NCI-H146 treated with DMSO at 0.1 percent for 48 hours (cell line): Measurements from ENCODE around the gene DCAF4.
"Not testable (repeated sequence)": the region's sequence is repeated elsewhere in the genome, so short reads cannot be mapped to it uniquely, and the experiment has no call there.

Experiments used
- DNase-seq: peaks from one replicate; lab custom pipeline; 2025; ENCODE audit not compliant: unreplicated experiment; lab: John Stamatoyannopoulos, UW

DCAF4 gene

DNA sequence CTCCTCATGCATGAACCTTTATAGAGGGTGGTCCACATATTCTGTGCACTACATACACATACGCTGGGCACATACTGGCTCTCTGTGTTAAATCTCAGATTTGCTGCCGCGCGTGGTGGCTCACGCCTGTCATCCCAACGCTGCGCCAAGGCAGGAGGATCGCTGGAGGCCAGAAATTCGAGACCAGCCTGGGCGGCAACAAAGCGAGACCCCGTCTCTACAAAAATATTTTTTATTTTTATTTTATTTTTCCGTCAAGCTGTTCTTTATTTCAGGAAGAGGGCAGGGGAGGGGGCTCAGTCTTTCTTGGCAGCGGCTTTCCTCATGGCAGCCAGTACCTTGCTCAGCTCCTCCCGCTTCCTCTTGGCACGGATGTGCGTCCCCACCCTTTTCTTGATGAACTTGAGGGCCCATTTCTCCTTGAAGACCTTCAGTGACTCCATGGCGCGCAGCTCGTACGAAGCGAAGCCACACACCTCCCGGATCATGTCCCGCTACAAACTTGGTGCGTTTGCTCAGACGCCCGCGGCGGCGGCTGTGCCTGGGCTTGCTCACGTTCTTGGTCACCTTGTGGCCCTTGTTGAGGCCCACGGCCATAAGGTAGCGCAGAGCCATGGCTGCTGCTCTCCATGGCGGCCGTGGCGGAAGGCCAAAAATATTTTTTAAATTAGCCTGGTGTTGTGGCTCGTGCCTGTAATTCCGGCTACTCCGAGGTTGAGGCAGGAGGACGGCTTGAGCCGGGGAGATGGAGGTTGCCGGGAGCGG is 3.2 kb downstream of the DCAF4 start:
- DNase-seq = no peak

DNA sequence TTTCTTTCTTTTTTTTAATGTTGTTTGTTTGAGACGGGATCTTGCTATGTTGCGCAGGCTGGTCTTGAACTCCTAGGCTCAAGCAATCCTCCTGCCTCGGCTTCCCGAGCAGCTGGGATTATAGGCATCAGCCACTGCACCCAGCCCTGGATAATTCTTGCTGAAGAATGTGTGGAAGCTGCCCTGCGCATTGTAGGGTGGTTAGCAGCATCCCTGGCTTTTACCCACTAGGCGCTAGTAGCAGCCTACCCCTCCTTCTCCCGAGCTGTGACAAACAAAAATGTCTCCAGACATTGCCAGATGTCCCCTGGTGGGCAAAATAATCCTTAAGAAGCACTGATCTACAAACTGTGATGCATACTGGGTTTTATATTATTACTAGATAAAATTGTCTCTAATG is 6.6 kb downstream of the DCAF4 start:
- no peak for DNase-seq

DNA sequence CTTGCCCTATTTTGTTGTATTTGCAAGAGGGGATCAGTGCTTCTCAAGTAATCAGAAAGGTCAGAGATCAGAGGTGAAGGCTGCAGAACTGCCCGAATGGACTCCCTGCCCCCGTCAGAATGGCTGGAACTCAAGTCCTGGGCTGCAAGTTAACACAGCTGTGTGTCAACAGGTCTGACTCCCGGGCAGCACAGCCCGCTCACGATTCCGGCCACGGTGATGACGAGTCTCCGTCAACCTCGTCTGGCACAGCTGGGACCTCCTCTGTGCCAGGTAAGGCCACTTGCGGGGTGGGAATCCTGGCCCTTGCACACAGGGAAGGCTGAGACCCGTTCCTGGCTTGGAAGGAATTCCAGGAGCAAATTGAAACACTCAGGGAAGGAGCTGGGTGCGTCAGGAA is 13.4 kb downstream of the DCAF4 start:
- DNase-seq = no peak

DNA sequence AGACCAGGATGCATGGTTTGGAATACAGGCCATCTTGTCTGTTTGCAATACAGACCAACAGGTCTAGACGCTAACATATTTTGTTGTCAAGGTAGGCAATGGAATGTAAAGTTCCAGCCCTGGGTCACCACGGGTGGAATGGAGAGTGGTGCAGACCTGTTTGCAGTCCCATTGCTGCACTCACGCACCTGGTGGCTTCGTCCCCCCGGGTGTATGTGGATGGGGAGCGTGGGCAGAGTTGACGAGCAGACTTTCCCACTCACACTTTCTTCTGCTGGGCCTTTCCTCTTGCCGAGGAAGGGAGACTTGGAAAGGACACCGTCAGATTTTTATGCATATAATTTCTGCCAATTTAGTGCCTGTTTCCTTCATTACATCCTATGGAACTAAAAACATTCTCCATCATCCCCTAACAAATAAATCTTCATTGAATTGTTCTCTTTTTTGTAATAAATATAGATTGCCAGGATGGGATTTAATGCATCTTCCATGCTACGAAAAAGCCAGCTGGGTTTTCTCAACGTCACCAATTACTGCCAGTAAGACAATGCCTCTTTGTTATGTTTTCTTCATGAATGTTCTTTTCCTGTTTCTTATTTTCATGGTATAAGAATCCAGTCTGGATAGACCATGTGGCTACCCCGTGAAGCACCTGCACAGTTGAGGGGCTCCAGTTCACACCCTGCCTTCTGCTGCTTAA is 15.2 kb downstream of the DCAF4 start:
- no peak for DNase-seq

DNA sequence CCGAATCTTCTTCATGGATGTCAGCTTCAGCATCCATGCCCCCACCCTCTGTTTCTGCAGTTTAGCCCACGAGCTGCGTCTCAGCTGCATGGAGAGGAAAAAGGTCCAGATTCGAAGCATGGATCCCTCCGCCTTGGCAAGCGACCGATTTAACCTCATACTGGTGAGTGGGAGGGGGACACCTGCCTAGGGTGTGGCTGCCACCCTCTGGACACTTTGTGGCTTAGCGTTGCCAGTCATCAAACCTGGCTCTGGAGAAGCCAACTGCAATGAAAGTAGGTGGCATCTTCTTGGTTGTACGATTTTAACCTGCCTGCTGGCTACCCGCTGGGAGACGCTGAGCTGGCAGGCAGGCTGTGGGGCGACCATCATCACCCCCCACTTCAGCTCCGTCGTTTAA is 16.7 kb downstream of the DCAF4 start:
- no peak for DNase-seq

DNA sequence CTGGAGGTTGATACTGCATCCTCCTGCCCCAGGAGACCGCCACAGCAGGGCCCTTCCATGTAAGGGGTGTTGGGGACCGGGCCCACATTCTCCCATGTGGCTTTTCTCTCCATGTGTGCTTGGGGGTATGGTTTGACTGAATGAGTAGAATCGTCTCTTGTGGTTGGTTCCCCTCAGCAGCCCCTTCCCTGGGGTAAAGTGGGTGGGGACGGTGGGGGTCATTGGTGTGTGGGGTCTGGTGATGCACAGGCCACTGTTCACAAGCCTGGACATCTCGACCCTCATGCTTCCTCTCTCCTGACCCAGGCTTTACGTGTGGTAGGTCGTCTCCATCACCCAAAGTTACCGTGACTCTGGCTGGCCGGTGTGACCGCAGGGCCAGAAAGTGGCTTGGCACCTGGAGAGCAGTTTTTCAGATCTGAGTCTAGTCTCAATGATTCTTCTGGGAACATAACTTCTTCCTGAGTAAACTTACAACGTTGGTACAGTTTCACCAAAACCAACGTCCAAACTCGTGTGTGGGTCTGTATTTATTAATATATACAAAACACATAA is 17.7 kb downstream of the DCAF4 start:
- DNase-seq = no peak

DNA sequence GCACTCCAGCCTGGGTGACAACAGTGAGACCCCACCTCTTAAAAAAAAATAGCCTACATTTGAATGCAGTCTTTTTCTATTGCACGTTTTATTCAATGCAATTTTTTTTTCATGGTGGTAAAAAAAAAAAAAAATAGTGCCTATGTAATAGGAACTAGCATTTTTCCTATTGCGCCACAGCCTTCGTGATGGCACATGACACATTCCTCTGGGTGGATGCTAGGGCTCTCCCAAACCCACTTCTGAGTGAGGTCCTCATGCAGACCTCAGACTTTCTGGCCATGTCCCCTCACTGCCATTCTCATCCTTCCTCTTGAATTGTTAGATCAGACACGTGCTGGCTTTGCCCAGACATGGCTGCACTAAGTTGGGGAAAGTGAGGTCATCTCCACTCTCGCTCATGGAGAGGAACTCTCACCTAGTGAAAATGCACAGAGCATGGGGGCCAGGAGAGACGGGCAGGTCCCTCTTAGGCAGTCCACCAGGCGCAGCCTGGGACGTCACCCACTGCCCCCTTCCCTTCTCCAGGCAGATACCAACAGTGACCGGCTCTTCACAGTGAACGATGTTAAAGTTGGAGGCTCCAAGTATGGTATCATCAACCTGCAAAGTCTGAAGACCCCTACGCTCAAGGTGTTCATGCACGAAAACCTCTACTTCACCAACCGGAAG is 19.2 kb downstream of the DCAF4 start:
- no peak for DNase-seq

DNA sequence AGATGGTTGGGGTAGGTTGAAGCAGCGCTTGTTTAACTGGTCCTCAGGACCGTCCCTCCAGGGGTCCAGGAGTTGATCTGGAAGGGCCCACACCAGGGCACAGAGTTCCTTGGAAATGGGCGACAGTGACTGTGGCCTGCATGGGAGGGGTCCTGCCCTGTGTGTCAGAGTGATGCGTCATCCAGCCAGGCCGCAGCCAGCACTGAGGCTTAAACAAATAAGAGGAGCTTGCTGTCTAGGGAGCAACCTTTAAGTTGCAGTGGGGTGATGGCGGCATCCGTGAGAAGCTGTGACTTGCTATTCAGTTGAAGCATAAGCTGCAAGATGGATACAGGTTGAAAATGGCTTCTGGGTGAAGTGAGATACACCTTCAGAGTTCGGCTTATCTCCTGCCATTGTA is 20.2 kb downstream of the DCAF4 start:
- no peak for DNase-seq

DNA sequence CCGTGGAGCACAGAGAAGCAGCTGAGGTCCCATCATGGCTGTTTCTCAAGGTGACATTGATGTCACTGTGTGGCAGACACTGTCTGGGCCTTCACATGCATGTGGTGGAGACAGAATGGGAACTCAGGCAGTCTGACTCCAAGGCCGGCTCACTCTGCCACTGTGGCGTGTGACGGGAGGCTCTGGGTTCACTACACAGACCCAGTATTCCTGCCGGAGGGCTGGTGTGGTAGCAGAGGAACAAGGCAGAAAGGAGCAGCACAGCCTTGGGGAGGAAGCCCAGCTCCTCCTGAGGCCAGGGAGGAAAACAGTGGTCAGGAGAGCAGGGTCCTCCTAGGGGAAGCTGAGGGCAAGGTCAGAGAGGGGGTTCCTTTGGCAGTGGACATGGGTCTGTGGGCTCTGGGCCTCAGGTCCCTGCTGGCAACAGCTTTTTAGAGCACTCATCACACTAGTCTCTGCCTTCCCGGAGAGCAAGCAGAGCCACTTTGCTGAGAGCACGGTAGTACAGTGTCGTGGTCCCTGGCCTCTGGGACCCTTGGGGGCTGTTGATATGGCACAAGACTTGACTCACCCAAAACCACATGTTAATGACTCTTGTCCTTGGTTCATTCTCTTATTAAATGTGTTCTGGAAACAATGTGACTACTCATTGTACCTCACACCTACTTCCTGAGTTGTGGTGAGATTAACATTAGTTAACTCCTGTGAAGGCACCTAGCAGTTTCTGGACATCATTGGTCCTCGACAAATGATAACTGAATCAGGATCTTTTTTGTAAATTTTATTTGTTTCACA is 21.3 kb downstream of the DCAF4 start:
- DNase-seq = no peak

DNA sequence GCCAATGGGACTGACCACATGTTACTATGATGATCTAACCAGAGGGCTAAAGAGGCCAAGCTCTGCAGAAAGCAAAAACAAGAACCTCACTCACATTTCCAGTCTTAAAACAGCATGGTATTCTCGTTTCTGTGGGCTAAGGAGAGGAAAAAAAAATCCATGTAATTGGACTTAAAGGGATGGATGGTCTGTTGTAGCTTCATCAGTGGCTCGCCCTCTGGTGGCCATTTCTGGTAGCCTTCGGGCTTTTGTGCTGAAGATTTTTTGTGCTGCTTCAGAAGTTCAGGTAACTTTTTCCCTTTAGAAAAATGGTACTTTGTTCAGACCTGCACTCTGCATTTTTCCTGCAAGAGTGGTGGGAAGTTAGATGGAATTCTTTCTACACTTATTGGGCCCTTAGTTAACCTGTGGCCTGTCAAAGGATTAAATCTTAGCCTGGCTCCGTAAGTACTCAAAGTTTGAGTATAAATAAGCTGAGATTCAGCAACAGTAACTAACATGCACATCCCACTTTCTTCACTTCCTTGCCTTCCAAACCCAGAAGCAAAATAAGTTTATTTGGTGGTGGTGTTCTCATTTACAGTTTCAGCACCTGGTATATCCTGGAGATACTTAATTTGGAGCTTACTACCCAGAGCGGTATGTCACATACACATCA is 22.3 kb downstream of the DCAF4 start:
- no peak for DNase-seq

DNA sequence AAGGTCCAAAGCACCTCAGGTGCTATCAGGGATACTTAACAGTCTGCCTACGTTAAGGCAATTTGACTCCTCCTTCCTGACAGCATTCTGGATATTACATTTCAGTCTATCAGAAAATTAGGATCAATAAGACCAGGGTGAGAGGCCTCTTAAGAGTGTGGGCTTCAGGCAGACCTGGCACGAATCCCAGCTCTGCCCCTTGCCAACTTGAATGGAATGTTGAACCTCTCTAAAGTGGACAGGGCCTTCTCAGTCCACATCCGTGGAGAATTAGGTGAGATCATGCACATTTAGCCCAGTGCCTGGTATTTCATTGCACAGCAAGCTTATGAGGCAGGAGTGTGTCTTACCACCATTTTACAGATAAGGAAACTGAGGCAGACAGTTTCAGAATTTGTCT is 25.9 kb downstream of the DCAF4 start:
- DNase-seq = no peak

DNA sequence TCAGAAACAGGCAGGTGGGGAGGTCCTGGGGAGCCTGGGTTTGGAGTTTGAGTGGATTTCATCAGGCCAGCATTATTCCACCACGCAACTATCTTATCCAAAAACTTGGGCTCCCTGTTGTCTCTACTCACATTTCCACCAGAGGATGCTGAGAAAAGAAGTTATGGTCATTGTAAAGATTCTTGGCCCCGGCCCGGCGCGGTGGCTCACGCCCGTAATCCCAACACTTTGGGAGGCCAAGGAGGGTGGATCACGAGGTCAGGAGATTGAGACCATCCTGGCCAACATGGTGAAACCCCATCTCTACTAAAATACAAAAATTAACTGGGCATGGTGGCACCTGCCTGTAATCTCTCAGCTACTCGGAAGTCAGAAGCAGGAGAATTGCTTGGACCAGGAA is 30.5 kb downstream of the DCAF4 start:
- not testable (repeated sequence) for DNase-seq

DNA sequence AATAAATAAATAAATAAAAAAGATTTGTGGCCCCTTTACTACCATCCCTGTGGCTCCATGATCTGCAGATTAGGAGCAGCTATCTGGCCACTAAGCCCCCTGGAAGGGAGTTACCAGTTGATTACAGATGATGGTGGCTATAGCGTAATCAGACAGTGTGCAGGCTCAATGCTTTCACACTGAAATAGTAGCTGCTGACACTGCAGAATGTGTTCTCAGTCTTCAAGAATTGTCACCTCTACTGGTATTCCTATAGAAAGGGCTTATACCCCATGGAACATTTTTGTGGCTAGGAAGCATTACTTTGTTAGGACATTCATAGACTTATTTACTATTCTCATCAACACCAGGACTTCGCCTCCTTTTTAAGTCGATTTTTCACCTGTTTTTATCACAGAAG is 30.9 kb downstream of the DCAF4 start:
- no peak for DNase-seq

DNA sequence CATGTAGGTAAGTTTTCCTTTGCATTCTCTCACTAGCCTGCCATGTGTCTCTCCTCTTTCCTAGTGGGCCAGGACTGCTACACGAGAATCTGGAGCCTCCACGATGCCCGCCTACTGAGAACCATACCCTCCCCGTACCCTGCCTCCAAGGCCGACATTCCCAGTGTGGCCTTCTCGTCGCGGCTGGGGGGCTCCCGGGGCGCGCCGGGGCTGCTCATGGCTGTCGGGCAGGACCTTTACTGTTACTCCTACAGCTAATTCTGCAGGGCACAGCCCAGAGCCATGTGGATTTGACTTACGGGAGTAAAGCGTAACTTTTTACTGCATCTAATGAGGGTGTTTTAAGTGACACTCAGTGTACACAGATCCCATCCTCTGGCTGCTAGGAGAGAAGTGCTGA is 32.3 kb downstream of the DCAF4 start:
- no peak for DNase-seq

DNA sequence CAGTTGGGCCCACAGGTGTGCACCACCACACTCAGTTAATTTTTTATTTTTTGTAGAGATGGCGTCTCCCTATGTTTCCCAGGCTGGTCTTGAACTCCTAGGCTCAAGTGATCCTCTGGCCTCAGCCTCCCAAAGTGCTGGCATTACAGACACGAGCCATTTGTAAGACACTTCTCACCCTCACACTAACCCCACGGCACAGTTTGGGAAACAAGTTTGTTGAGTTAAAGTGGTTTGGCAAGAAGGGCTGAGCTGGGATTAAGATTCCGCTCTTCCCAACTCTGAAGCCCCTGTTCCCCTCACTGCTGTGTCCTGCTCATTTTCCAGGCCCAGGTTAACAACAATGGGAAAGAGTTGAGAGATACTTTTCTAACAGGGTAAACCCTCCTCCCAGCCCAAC is 34.8 kb downstream of the DCAF4 start:
- not testable (repeated sequence) for DNase-seq

DNA sequence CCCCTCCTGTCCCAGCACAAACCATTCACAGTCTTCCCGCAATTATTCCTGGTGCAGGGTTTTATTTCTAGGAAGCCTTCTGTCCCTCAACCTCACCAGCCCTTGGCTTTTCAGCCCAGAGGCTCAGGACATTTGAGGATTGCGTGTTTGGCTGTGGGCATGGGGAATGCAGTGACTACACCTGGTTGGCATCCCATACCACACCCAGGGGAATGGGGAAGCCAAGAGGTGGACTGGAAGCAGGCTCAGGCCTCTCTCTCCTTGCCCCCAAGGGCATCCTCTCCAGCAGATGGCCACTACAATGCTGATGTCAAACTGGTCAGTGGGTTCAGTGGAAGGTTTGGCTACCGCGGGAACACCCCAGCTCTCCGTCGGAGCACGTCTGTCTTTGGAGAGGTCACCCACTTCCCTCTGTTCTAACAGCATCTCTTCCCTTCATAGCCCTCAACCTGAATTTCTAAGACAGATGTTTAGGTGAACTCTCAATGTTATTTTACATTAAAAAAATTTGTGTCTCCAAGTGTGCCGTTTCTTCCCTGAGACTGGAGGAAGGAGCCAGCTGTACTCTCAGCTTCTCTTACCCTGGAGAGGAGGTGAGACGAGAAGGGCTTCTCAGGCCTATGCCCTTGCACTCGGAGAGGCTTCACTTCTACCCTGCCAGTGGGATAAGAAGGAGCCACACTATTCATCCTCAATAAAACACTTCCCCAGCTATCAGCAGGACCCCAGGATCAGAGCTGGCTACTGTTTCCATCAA is 35.5 kb downstream of the DCAF4 start:
- DNase-seq = no peak

DNA sequence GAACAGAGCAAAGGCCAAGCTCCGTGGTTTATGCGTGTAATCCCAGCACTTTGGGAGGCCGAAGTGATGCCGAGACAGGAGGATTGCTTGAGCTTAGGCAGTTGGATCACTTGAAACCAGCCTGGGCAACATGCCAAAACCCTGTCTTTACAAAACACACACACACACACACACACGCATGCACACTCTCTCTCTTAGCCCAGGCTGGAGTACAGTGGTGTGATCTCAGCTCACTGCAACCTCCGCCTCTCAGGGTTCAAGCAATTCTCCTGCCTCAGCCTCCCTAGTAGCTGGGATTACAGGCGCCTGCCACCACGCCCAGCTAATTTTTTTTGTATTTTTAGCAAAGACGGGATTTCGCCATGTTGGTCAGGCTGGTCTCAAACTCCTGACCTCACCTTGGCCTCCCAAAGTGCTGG is 36.1 kb downstream of the DCAF4 start:
- not testable (repeated sequence) for DNase-seq

DNA sequence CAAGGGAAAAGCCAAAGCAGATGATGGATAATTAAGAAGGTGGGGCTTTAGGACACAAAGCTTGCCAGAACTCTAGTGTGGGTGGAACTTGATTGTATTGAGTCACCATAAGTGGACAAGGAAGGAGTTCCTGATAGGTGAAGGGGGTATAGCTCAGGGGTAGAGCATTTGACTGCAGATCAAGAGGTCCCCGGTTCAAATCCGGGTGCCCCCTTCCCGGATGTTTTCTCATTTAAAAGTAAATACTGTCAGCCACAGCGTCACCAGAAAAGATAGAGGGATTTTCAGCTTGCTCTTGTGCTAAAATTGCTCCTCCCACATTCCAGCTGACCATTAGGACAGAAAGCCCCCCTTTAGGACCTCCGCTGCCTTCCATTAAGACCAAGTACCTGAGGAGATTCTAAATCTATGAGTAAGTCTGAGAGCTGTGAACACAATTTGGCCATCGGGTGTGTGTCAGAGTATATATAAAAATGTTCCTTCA is 36.6 kb downstream of the DCAF4 start:
- DNase-seq = peak; percentile 19

DNA sequence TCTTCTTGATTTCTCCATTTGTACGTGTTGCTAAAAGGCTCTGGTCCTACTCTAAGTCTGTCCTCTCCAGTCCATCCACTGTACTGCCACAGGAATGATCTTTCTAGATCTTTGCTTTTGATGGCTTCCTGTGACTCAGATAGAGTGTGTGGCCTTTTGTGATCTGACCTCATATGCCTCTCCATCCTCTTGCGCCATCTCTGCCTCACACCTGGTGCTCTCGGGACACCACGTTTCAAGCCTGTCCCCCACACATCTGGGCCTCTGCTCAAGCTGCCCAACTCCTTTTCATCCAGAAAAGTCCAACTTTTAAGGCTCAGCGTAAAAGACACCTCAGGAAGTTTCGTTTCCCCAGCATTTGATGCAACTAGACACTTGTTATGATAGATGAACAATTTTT is 39.0 kb downstream of the DCAF4 start:
- DNase-seq = no peak

DNA sequence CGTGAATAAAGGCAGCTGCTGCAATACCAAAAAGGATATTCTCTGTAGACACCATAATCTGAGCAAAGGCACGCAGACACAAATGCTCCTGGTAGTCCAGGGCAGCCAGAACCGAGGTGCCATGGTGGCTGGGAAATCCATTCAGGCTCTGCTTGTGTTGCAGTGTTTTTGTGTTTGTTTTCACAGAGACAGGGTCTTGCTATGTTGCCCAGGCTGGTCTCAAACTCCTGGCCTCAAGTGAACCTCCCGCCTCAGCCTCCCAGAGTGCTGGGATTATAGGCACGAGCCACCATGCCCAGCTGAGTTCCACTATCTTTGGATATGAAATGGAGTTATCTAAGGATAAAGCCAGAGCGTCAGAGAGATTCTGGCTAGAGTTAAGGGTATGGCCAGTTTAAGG is 39.8 kb downstream of the DCAF4 start:
- no peak for DNase-seq
